ENCODE data around the gene IL7R. TPM values are rescaled to one million over a fixed set of nuclear protein-coding genes. Genes with fewer than 3 reads are reported as not detected.
"Not testable (repeated sequence)": the region's sequence is repeated elsewhere in the genome, so short reads cannot be mapped to it uniquely, and the experiment has no call there.

Gene IL7R
- total RNA-seq, 1 donor from 2014 or later, result 5.2 TPM

DNA sequence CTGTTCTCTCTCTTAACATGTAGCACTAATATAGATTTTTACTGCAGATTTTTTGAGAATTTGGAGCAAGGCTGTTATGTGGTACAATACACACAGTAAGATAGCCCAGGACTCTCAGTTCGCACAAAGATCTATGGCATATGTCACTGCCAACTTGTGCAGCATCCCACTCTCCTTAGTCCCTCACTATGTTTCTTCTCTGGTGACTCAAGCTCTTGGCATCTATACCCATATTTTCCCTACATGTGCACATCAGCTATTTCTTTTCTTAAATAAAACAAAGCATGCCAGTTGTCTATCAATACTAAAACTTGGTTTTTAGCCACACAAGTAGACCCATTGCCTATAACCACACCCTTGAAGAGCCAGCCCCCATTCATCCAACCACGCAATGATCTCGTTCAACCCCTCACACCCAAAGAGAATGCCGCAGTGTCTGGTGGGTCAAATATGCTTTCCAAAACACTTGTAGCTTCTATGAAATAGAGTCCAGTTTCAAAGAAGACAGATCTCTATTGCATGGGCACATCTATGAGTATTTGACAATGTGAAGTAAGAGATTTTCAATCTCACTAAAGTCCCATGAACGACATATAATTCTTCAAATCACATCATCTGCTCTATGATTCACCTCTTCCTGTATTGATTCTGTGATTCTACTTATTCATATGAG lies 18.2 kb upstream of the IL7R start:
- no peak for DNase-seq (ENCODE audit: low spot score)

GRCh38 chr5:35842856-35843255 lies 13.8 kb upstream of the IL7R start:
- DNase-seq (ENCODE audit: low spot score), result no peak

- DNase-seq (ENCODE audit: low spot score), result not testable (repeated sequence)
These were observed 11.2 kb upstream of the IL7R start for GRCh38 chr5:35845508-35845907.

DNA sequence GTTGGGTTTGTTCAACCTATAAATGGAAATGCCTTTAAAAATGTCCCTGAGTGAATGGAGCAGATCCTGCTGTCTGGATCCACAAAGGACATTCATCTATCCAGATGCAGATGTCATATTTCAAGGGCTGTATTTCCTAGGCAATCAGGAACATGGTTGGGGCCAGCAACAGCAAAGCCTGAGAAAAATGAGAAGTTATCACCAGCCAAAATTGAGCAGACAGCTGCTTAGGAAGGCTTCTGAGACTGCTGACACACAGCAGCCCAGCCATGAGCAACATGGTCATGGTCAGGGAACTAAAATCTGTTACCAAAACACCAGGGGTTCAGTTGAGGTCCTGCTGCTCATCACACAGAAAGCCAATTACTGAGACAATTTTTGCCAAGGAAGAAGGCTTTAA lies 9.2 kb upstream of the IL7R start:
- no peak for DNase-seq (ENCODE audit: low spot score)

DNA sequence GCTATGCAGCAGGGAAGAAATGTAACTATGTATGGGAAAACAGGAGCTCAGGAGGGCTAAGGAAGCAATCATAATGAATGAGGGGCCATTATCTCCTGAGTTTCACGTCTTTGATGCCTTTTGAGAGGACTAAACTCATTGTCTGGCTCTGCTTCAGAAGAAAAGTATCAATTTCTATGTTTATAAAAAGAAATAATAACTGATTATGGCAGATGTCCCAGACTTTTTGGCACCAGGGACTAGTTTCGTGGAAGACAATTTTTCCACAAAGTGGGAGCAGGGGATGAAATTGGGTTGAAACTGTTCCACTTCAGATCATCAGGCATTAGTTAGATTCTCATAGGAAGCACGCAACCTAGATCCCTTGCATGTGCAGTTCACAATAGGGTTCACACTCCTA lies 8.7 kb upstream of the IL7R start:
- no peak for DNase-seq (ENCODE audit: low spot score)

DNA sequence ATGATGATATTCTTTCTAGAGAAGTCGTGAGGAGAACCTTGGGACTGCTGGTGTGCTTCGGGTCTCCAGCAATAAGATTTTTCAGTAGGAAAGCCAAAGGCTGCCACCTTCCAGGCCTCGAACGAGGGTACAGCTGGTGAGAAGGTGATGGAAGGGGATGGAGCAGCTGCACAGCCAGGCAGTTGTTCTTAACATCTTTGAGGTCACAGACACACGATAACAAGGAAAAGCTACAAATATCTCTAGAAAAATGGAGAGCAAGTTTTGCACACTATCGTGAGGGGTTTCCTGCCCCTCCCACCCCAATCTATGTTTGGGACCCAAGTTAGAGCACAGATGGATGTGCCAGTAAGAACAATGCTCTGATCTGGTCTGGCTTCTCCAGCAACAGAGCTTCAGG lies 6.8 kb upstream of the IL7R start:
- no peak for DNase-seq (ENCODE audit: low spot score)

DNA sequence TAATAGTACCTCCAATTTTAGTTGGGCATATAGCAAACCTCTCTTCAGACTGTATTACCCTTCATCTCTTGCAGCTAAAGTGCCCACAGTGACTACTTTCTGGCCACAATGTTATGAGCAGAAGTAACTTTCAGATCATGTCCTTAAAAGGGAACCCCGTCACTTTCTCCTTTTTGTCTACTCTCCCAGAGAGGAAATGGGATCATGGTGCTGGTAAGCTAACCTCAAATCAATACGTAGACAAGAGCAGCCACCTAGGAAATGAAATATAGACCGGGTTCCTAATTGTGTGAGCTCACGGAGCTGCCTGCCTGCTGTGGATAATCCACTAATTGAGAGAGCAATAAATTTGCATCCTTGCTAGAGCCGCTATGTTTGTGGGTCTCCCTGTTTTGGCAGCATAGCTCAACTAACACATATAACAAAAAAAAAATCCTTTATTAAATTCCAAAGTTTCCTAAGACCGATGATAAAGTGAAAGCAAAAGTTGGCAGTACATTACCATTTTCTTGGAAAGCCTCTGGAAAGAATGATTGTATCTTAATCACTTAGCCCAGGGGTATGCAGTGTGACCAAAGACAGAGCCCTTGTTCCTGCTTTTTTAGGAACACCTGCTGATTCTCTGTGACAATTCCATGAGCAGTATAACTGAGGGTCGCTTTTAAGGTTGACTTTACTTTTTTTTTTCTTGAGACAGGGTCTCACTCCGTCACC lies 5.6 kb upstream of the IL7R start:
- DNase-seq (ENCODE audit: low spot score), result no peak

DNA sequence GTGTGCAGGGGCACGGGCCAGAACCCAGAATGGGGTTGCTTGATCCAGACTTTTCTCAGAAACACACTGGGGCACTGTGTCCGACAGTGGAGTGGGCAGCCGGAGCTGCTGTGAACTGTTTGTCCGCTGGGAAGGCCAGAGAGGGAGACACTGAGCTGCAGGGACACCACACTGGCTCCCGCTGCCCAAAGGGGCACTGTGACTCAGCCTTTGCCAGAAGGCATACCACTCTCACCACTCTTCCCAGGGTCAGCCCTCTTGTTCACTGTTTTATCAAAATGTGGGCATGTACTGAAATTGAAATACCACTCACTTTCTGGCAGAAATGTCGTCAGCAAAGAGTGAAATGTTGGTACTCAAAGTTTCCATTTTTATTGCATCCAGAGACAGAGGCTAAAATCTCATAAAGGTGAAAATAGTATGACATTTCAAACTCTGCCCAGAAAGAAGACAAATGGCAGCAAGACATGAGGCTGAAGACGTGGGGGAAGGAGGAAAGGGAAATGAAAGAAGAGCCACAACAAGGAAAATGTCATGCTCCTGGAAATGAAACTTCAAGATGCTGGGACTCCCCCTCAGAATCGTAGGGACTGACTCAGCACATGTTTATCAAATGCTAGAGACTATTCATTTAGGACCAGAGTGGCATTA lies 4.5 kb upstream of the IL7R start:
- no peak for DNase-seq (ENCODE audit: low spot score)

DNA sequence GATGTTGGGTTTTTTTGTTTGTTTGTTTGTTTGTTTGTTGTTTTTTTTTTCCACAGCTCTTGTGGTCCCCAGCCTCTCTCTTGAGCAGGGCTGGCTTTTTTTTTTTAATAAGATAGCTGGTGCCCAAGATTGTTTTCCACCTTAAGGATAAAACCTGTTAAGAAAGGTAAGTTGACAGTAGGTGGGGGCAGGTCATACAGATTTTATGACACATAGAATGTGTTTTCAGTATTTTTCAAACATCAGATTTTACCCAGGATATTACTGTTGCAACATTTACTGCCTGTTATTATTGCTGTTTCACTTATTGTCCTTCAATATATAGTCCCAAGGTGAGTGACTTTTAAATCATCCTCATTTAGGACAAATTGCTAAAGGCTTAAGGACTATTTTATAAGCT lies 3.9 kb upstream of the IL7R start:
- DNase-seq (ENCODE audit: low spot score), result no peak

DNA sequence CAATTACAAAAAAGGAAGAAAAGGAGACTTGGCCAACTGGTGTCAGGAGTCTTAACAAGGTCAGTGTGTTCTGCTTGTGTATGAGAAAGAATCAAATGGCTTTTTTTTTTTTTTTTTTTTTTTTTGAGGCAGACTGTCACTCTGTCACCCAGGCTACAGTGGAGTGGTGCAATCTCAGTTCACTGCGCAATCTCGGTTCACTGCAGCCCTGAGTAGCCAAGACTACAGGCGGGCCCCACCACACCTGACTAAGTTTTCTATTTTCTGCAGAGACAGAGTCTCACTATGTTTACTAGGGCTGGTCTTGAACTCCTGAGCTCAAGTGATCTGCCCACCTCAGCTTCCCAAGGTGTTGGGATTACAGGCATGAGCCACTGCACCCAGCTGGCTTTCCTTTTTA lies 3.1 kb upstream of the IL7R start:
- no peak for DNase-seq (ENCODE audit: low spot score)

GRCh38 chr5:35854248-35854647 lies 2.4 kb upstream of the IL7R start:
- DNase-seq (ENCODE audit: low spot score), result no peak

- DNase-seq (ENCODE audit: low spot score), result no peak
These were observed 1.5 kb upstream of the IL7R start for GRCh38 chr5:35855187-35855586.

- not testable (repeated sequence) for DNase-seq (ENCODE audit: low spot score)
These were observed 416 bp upstream of the IL7R start for GRCh38 chr5:35856186-35856764.

DNA sequence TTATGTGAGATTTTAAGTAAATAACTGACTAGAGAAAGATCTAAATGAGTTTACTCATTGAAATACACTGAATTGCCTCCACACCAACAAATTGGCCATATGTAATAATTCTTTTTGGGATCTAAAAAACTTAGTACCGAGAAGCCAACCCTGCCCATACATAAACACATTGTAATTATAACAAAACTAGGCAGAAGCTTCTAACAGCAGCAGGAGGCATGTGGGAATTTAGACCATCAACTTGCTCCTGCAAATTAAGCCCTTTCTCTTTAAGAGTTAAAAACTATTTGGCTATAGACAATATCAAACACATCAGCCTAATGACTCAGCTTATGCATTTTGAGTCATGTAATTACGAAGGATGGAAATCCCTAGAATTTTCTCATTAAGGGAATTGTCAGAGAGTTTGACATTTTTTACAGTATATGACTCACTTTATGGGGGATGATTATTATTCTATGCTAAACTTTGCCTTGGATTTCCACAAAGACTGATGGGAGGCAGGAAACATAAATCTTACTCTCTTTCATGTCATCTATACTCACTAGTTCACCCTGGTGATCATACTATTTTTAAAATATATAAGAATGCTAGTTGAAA lies 1.0 kb downstream of the IL7R start:
- no peak for DNase-seq (ENCODE audit: low spot score)

DNA sequence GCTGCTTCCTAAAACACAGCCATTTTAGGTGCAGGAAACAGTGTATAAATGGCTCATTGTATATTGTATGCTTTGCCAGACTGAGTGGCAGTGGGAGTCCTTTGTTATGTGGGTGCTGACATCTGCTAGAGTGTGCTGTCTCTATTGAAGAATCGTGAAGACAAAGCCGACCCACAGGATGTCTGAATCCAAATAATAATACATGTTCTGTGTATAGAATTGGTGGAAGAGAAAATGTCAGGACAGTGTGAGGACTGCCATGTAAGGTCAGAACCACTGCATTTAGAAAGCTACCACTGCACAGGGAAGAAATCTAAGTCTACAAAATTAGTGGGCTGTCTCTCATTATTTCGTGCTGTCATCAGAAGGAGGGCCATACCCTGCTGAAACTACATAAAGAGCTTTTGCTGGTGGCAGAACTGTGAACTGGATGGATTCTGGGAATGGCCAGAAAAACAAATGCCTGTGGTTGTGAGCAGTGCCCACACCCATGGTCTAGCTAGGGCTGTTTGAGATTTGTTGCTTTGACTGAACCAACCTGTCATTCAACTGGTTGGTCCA lies 2.5 kb downstream of the IL7R start:
- DNase-seq (ENCODE audit: low spot score), result no peak

- no peak for DNase-seq (ENCODE audit: low spot score)
These were observed 4.0 kb downstream of the IL7R start for GRCh38 chr5:35860686-35861085.

DNA sequence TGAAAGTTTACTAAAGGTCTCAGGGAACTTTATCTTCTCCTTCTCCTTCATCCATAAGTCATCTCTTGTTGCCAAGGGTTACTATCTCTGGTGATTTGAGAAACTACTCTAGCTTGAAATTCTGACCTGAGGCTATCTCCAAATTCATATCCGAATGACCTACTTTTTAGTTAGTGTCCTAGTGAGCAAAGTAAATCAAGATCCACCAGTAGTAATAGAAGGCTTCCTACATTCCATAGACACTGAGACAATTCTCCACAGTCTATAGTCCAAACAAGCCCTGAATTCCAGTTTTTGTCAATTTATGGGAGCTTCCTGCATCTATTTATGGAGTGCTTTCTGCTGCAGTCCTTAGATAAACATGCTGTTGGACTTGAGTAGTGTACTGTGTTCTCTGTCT lies 5.0 kb downstream of the IL7R start:
- no peak for DNase-seq (ENCODE audit: low spot score)

DNA sequence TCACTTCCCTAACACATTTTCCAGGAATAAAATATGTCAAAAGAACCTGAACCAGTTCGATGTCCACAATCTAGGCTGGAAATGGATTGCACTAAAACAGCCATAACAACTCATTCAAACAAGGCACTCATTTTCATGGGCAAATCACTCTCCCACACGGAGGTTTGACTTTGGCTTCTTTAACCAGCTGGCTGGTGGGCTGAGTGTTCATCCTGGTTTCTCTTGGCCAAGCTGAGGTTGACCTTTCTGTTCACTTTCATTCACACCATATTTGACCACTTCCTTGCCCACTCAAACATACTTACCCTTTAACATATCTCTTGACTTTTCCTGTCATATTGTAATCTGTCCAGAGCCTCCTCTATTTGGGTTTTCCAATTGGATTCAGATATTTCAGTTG lies 5.4 kb downstream of the IL7R start:
- no peak for DNase-seq (ENCODE audit: low spot score)

DNA sequence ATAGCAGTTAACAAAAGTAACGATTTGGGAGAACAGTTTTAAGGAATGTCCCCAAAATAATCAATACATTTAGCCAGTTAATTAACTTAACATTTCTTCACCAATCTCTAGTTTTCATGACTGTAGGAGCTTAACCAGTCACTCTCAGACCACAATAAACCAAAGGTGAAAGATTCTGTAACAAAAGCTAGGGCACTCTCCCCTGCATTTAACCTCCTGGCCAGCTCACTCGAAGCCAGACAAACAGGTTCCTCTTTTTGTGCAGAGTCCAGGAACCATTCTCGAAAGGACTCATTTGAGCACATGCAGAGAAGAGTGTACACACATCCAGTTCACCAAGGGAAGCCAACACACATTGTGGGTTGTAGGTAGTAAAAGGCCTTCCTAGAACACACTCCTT lies 6.5 kb downstream of the IL7R start:
- DNase-seq (ENCODE audit: low spot score), result no peak

DNA sequence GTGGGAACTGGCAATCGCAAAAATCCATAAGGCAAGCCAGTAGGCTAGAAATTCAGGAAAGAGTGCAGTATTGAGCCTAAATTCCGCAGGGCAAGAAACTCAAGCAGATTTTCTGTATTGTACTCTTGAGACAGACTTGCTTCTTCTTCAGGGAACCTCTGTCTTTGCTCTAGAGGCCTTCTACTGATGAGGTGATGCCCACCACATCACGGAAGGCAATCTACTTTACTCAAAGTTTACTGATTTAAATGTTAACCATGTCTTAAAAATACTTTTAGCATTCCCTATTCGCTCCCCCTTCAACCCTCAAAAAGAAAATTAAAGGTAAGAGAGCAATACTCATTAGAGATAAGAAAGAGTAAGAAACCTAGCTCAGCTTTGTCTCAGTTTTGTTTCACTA lies 11.3 kb downstream of the IL7R start:
- no peak for DNase-seq (ENCODE audit: low spot score)

GRCh38 chr5:35869685-35870277 lies 13.1 kb downstream of the IL7R start:
- DNase-seq (ENCODE audit: low spot score), result no peak

All from mesenteric fat pad (tissue), 1 donor.